HCT116 (cell line): Measurements from ENCODE around the gene SLC9A6. TPM values are rescaled to one million over a fixed set of nuclear protein-coding genes. Genes with fewer than 3 reads are reported as not detected.
"Not testable (repeated sequence)": the region's sequence is repeated elsewhere in the genome, so short reads cannot be mapped to it uniquely, and the experiment has no call there.

Experiments used
- ATAC-seq: fragments of 200-7000 bp; cut with Tn5 transposase; 2 replicates; pipeline ENCODE4 v1.9.1; 2020; ENCODE audit warnings: mild to moderate bottlenecking, moderate library complexity
- BruUV-seq: library from RNA; stranded (reverse); fragments of 400-500 nt; replicated peaks from 2 replicates; lab custom pipeline; 2021; lab: Mats Ljungman, UMichigan
- CTCF ChIA-PET: fragments of 300-600 bp; sonication (Branson Sonifier 250); formaldehyde crosslinking; loops from one replicate; lab custom pipeline; 2021; ENCODE audit warnings: antibody characterized with exemption; lab: Charles Lee
- POLR2A ChIA-PET: fragments of 300-600, 350-600 bp; sonication (Branson Sonifier 250); formaldehyde crosslinking; loops from one replicate; lab custom pipeline; 2021; ENCODE audit warnings: antibody characterized with exemption; lab: Charles Lee
- RAD21 ChIA-PET, 2 experiments: fragments of 300-600 bp; sonication (Branson Sonifier 250); formaldehyde crosslinking; loops; one replicate each; lab custom pipeline; 2023; ENCODE audit warnings: low total read pairs in 2 of 2; ENCODE audit not compliant: uncharacterized antibody in 2 of 2, unreplicated experiment in 2 of 2, low non-redundant PET in 1 of 2; lab: Charles Lee
- DNase-seq: peaks from one replicate; pipeline ENCODE4 v3.0.0-alpha.2; 2010; ENCODE audit warnings: low read depth, low spot score
- H2AFZ ChIP-seq: fragments of 200-600 bp; shearing (Covaris generic), sonication (generic); 2 replicates; pipeline ENCODE4 v1.6.1; 2017; ENCODE audit warnings: low read depth, mixed run types, mixed read lengths, antibody characterized with exemption, low read length; ENCODE audit not compliant: poor library complexity, severe bottlenecking
- H3K27ac ChIP-seq: 2 replicates; pipeline ENCODE4 v1.5.1; 2012; ENCODE audit warnings: low read depth, low read length
- H3K27me3 ChIP-seq: fragments of 200-600 bp; sonication (generic); 2 replicates; pipeline ENCODE4 v1.6.1; 2016; ENCODE audit warnings: mixed run types, low read length, mixed read lengths; ENCODE audit not compliant: insufficient read depth
- H3K36me3 ChIP-seq, 2 experiments: fragments of 200-500 bp in 1 of 2; fragments of 200-600 bp in 1 of 2; sonication (Bioruptor generic) in 1 of 2; sonication (generic) in 1 of 2; 2 replicates each; pipeline versions ENCODE4 v1.5.1 to v1.6.1; 2014 to 2016; ENCODE audit warnings: low read length in 2 of 2, inconsistent platforms in 1 of 2, mixed read lengths in 1 of 2, mixed run types in 1 of 2; ENCODE audit not compliant: insufficient read depth in 2 of 2, control insufficient read depth in 1 of 2
- H3K4me1 ChIP-seq, 2 experiments: fragments of 200-600 bp in 1 of 2; sonication (generic) in 1 of 2; 2 replicates each; pipeline versions ENCODE4 v1.5.1 to v1.6.1; 2012 to 2017; ENCODE audit warnings: low read length in 2 of 2, inconsistent platforms in 1 of 2, mild to moderate bottlenecking in 1 of 2, mixed read lengths in 1 of 2, mixed run types in 1 of 2, moderate library complexity in 1 of 2; ENCODE audit not compliant: insufficient read depth in 2 of 2, control insufficient read depth in 1 of 2
- H3K4me2 ChIP-seq: fragments of 200-600 bp; sonication (generic); 2 replicates; pipeline ENCODE4 v1.6.1; 2017; ENCODE audit warnings: mixed run types, low read length, mixed read lengths
- H3K4me3 ChIP-seq, 2 experiments: fragments of 200-600 bp in 1 of 2; sonication (generic) in 1 of 2; replicated peaks in 1 of 2; 2 replicates each; pipeline ENCODE4 v1.5.1; 2011 to 2016; ENCODE audit warnings: low read length in 2 of 2, control low read depth in 1 of 2, low read depth in 1 of 2, mild to moderate bottlenecking in 1 of 2, mixed read lengths in 1 of 2, mixed run types in 1 of 2
- H3K79me2 ChIP-seq: fragments of 200-600 bp; sonication (generic); 2 replicates; pipeline ENCODE4 v1.6.1; 2017; ENCODE audit warnings: mild to moderate bottlenecking, mixed run types, low read length, moderate library complexity, mixed read lengths; ENCODE audit not compliant: insufficient read depth
- H3K9ac ChIP-seq: fragments of 200-600 bp; sonication (generic); 2 replicates; pipeline ENCODE4 v1.6.1; 2016; ENCODE audit warnings: low read length, mixed read lengths
- H3K9me2 ChIP-seq: fragments of 200-600 bp; sonication (generic), shearing (Covaris generic); 2 replicates; pipeline ENCODE4 v1.6.1; 2017; ENCODE audit warnings: mixed run types, mild to moderate bottlenecking, moderate library complexity; ENCODE audit not compliant: insufficient read depth
- H3K9me3 ChIP-seq, 2 experiments: fragments of 200-500 bp in 1 of 2; fragments of 200-600 bp in 1 of 2; sonication (Bioruptor generic) in 1 of 2; sonication (generic) in 1 of 2; 2 replicates each; pipeline ENCODE4 v1.6.1; 2014 to 2017; ENCODE audit warnings: low read length in 2 of 2, mixed read lengths in 2 of 2, inconsistent platforms in 1 of 2, low read depth in 1 of 2, mild to moderate bottlenecking in 1 of 2, mixed run types in 1 of 2, moderate library complexity in 1 of 2; ENCODE audit not compliant: control insufficient read depth in 1 of 2, insufficient read depth in 1 of 2
- H4K20me1 ChIP-seq: fragments of 200-600 bp; sonication (generic), shearing (Covaris generic); 2 replicates; pipeline ENCODE4 v1.6.1; 2017; ENCODE audit warnings: mixed run types, mild to moderate bottlenecking, moderate library complexity; ENCODE audit not compliant: insufficient read depth
- CBX3 ChIP-seq: IDR thresholded peaks from 2 replicates; pipeline ENCODE4 v1.6.1; 2012; ENCODE audit warnings: low read depth
- EZH2phosphoT487 ChIP-seq: fragments of 200-600 bp; IDR thresholded peaks from 2 replicates; pipeline ENCODE4 v1.6.1; 2018; ENCODE audit warnings: antibody characterized with exemption, borderline replicate concordance
- SRF ChIP-seq: IDR thresholded peaks from 2 replicates; pipeline ENCODE4 v1.6.1; 2012; ENCODE audit warnings: low read depth
- intact Hi-C: fragments of 100-400 bp; cut with micrococcal nuclease; formaldehyde crosslinking; loops from 2 replicates; pipeline ENCODE4 v1.10.0; 2022
- total RNA-seq: library from RNA; stranded (reverse); gene quantifications from one replicate; pipeline ENCODE4 v1.2.1, GENCODE V29; 2021; ENCODE audit not compliant: unreplicated experiment
- TF ChIP-seq, protein P1 (sequence below): IDR thresholded peaks from 2 replicates; pipeline ENCODE4 v1.6.1; 2012
- TF ChIP-seq, protein P2 (sequence below): IDR thresholded peaks from 2 replicates; pipeline ENCODE4 v1.6.1; 2012

The SLC9A6 gene
- total RNA-seq, 1 experiment from 2014 or later = 10.8 TPM

DNA sequence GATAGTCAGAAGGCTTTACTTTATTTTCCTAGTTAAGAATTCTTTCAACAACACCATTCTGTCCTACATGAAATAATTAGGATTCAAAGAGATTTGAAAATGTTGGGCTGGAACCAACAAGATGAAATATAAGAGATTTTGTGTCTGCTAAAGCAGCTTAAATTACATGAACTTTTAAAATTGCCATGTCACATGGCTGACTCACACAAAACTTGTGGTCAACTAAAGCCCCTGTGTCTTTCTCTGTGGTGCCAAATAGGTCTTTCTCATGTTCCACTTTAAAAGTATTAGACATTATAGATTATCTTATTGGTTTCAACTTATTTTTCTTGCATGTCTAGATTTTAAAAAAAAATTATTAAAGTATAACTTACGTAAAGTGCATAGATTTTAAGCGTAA is 101.3 kb downstream of the SLC9A6 start:
- Histone ChIP-seq H3K27ac (no peak overlapping the region), H3K4me3 (no peak overlapping the region), H3K27me3 (no peaks in the 10 kb centered on the region), H3K36me3 (no peaks in the 10 kb centered on the region), H2AFZ (no peak overlapping the region), H3K4me1 (no peaks in the 10 kb centered on the region), H3K9me2 (no peaks in the 10 kb centered on the region), H3K9ac (no peak overlapping the region), H4K20me1 (no peaks in the 10 kb centered on the region), H3K4me2 (no peak overlapping the region), H3K79me2 (no peaks in the 10 kb centered on the region), H3K9me3 (no peaks in the 10 kb centered on the region)
- ChIA-PET RAD21 (no interaction called here), POLR2A (no interaction called here), CTCF (no interaction called here)
- DNase-seq (no peak), ATAC-seq (no peak)
- no TSS peak for BruUV-seq
- intact Hi-C loops = no loop called here
- TF ChIP-seq CBX3 = no peak
- TF ChIP-seq SRF = no peak
- TF ChIP-seq, protein P1, sequence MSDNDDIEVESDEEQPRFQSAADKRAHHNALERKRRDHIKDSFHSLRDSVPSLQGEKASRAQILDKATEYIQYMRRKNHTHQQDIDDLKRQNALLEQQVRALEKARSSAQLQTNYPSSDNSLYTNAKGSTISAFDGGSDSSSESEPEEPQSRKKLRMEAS = no peak
- TF ChIP-seq, protein P2, sequence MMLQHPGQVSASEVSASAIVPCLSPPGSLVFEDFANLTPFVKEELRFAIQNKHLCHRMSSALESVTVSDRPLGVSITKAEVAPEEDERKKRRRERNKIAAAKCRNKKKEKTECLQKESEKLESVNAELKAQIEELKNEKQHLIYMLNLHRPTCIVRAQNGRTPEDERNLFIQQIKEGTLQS = no peak
- no peak for TF ChIP-seq EZH2phosphoT487

DNA sequence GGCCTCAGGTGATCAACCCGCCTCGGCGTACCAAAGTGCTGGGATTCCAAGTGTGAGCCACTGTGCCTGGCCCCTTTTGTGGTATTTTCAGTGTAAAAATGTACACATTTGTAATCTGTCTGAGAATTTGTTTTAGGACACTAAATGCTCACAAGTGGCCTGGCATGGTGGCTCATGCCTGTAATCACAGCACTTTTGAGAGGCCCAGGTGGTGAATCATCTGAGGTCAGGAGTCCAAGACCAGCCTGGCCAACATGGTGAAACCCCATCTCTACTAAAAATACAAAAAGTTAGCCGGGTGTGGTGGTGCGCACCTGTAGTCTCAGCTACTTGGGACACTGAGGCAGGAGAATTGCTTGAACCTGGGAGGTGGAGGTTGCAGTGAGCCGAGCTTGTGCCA is 106.7 kb downstream of the SLC9A6 start:
- H3K79me2 ChIP-seq, BruUV-seq, H3K9ac ChIP-seq, ATAC-seq, H3K36me3 ChIP-seq, H2AFZ ChIP-seq, intact Hi-C loops, H3K27ac ChIP-seq, CTCF ChIA-PET, H3K27me3 ChIP-seq, RAD21 ChIA-PET, H4K20me1 ChIP-seq, H3K4me2 ChIP-seq, H3K4me1 ChIP-seq, DNase-seq, POLR2A ChIA-PET, H3K4me3 ChIP-seq, H3K9me2 ChIP-seq, H3K9me3 ChIP-seq: not testable (repeated sequence)
